Activated naive CD4-positive, alpha-beta T cell treated with anti-CD3 and anti-CD28 coated beads, Interleukin-2, amount 50 U/mL, for 24 hours (primary cell): Measurements from ENCODE around the gene LAGE3.

Source experiments
- H3K27ac Mint-ChIP-seq: one replicate; pipeline ENCODE4 v1.8.0; 2021; ENCODE audit warnings: mild to moderate bottlenecking, mixed read lengths
- H3K27me3 Mint-ChIP-seq: one replicate; pipeline ENCODE4 v1.8.0; 2021; ENCODE audit warnings: mixed read lengths
- H3K36me3 Mint-ChIP-seq: one replicate; pipeline ENCODE4 v1.8.0; 2021; ENCODE audit warnings: mixed read lengths
- H3K4me1 Mint-ChIP-seq: one replicate; pipeline ENCODE4 v1.8.0; 2021; ENCODE audit warnings: mixed read lengths
- H3K4me3 Mint-ChIP-seq: one replicate; pipeline ENCODE4 v1.8.0; 2021; ENCODE audit warnings: mild to moderate bottlenecking, mixed read lengths
- H3K9me3 Mint-ChIP-seq: one replicate; pipeline ENCODE4 v1.8.0; 2021; ENCODE audit warnings: mixed read lengths

LAGE3 gene

DNA sequence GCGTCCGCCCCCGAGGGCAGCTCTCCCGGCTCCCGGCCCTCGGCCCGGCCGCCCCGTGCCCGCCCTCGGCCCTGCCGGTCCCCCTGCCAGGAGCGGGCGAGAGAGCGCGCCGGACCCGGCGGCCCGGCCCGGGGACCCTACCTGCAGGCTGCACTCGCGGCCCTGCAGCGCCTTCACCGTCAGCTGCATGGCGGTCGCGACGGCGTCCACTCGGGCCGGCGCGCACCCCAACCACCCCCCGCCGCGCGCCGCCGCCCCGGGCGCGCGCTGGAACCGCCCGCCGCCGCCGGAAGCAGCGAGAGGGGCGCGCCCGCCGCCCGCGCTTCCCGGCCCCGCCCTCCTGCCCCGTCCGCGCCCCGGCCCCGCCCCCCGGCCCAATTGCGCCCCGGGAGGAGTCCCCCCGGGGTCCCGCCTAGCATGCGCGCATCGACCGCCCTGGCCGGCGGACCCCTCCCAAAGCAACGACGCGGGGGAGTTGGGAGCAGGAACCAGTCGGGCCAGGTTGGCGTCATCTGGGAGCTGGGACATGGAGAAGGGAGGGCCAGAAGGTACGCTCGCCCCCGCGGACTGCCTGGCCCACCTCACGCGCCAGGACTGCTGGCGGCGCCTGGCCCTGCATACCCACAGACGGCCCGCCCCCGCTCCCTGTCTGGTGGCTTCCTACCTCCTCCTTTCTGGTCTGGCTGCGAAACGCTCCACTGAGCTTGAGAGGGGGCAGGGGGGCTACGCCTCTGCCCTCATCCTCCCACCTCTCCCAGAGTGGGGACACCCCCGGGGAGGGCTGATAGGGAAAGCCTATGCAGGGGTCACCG is 7.5 kb upstream of the LAGE3 start, which contains the start of gene UBL4A:
TSS of gene UBL4A (minus strand) at position 220 of the 812 bp plus-strand sequence. CDS start at position 189, 31 bp downstream.
- H3K27me3 Mint-ChIP-seq = no peaks in the 10 kb centered on the region
- H3K9me3 Mint-ChIP-seq = no peaks in the 10 kb centered on the region
- no peaks in the 10 kb centered on the region for H3K36me3 Mint-ChIP-seq
- H3K27ac Mint-ChIP-seq = peak within 1 kb of the TSS; percentile 12
- H3K4me3 Mint-ChIP-seq = peak within 1 kb of the TSS; percentile 73
- H3K4me1 Mint-ChIP-seq = peaks cover 25% of the 10 kb centered on the region

DNA sequence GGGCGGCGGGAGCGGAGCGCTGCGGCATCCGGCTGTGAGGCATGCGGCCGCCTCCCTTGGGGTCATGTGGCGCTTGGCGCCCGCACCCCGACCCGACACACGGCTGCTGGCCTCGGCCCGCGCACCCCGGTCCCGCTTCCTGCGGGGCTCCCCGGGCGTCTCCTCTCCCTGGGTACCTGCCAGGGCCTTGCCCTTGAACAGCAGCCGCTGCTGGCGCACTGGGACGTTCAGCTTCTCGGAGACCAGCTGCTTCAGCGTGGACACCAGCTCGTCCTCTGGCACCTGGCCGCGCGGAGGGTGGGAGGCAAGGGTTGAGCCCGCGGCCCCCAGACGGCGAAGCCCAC is 6.9 kb upstream of the LAGE3 start:
- H3K4me3 Mint-ChIP-seq = no peak overlapping the region
- no peak overlapping the region for H3K27ac Mint-ChIP-seq
- no peaks in the 10 kb centered on the region for H3K9me3 Mint-ChIP-seq

GRCh38 chrX:154485150-154486051 is 6.3 kb upstream of the LAGE3 start:
- Mint-ChIP-seq H3K27ac (no peak overlapping the region), H3K27me3 (no peaks in the 10 kb centered on the region), H3K36me3 (no peaks in the 10 kb centered on the region), H3K4me3 (peak overlapping the region; percentile 73), H3K4me1 (peaks cover 25% of the 10 kb centered on the region), H3K9me3 (no peaks in the 10 kb centered on the region)

More for the DNA sequence above, 6.9 kb upstream of the LAGE3 start:
- H3K27me3 Mint-ChIP-seq = no peaks in the 10 kb centered on the region
- H3K4me1 Mint-ChIP-seq = peaks cover 25% of the 10 kb centered on the region
- no peaks in the 10 kb centered on the region for H3K36me3 Mint-ChIP-seq

GRCh38 chrX:154484255-154485149 is 5.4 kb upstream of the LAGE3 start:
- peaks cover 22% of the 10 kb centered on the region for H3K4me1 Mint-ChIP-seq
- no peak overlapping the region for H3K27ac Mint-ChIP-seq
- no peaks in the 10 kb centered on the region for H3K9me3 Mint-ChIP-seq
- H3K36me3 Mint-ChIP-seq = no peaks in the 10 kb centered on the region
- H3K4me3 Mint-ChIP-seq = peak overlapping the region; percentile 59
- H3K27me3 Mint-ChIP-seq = no peaks in the 10 kb centered on the region

DNA sequence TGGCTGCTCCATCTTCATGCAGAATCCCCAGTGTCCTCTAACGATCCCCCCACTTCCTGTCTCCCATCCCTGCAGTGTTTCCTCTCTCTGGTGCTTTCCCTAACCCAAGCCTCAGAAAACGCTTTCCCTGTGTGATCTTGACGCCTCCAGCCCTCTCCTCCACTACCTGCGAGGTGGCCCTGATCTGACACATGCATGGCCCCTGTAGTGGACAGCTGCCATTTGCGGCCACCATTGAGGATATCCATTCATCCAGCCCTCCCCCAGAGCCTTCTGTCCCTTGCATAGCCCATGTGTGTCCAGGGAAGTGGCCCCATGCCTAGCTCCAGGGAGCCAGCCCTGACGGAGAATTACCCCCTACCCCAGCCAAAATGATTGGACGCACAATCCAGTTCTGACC is 4.2 kb upstream of the LAGE3 start:
- no peaks in the 10 kb centered on the region for H3K36me3 Mint-ChIP-seq
- H3K9me3 Mint-ChIP-seq = no peaks in the 10 kb centered on the region
- H3K4me1 Mint-ChIP-seq = peaks cover 16% of the 10 kb centered on the region
- no peak overlapping the region for H3K4me3 Mint-ChIP-seq
- H3K27me3 Mint-ChIP-seq = no peaks in the 10 kb centered on the region
- no peak overlapping the region for H3K27ac Mint-ChIP-seq

GRCh38 chrX:154482786-154483185 is 3.7 kb upstream of the LAGE3 start:
- no peaks in the 10 kb centered on the region for H3K36me3 Mint-ChIP-seq
- H3K27ac Mint-ChIP-seq = no peak overlapping the region
- H3K4me1 Mint-ChIP-seq = peaks cover 11% of the 10 kb centered on the region

GRCh38 chrX:154481911-154482601 is 3.0 kb upstream of the LAGE3 start:
- Mint-ChIP-seq H3K36me3 (no peaks in the 10 kb centered on the region), H3K27ac (no peak overlapping the region), H3K27me3 (no peaks in the 10 kb centered on the region), H3K4me3 (peak overlapping the region; percentile 15), H3K9me3 (no peaks in the 10 kb centered on the region), H3K4me1 (peaks cover 16% of the 10 kb centered on the region)

More at GRCh38 chrX:154482786-154483185, 3.7 kb upstream of the LAGE3 start:
- Mint-ChIP-seq H3K9me3 (no peaks in the 10 kb centered on the region), H3K27me3 (no peaks in the 10 kb centered on the region), H3K4me3 (no peak overlapping the region)

- Mint-ChIP-seq H3K27ac (peak overlapping the region; percentile 38), H3K36me3 (no peaks in the 10 kb centered on the region), H3K27me3 (no peaks in the 10 kb centered on the region), H3K4me1 (peaks cover 25% of the 10 kb centered on the region), H3K9me3 (no peaks in the 10 kb centered on the region), H3K4me3 (no peak overlapping the region)
These were observed 2.1 kb upstream of the LAGE3 start for GRCh38 chrX:154481195-154481594.

DNA sequence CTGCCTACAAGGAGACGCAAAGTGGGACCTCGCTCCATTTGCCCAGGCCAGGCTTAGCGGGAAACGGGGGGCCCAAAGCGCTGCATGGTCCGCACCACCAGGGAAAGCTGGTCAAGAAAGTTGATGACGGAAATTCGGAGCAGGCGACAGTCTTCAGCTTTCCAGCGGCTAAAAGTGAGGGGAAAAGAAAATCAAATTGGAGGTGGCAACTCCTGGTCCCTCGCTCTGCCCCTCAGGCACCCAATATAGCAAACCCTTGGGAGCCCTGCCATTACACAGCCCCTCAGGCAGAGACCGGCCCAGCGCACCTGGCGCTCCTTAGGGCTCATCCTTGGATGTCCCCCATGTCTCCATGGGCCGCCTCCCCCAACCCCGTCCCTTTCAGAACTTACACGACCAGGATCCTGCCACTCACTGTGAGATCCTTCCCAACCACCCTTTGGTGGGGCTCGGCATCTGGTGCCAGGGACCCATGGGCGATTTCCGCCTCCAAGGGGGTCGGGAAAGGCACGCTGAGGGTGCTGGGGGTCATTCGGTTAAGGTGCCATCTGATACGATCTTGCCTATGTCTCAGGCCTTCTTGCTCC is 1.1 kb downstream of the LAGE3 start:
- Mint-ChIP-seq H3K9me3 (no peaks in the 10 kb centered on the region), H3K36me3 (no peaks in the 10 kb centered on the region), H3K4me3 (peak overlapping the region; percentile 84), H3K4me1 (peaks cover 29% of the 10 kb centered on the region), H3K27ac (peak overlapping the region; percentile 35), H3K27me3 (no peaks in the 10 kb centered on the region)

GRCh38 chrX:154476821-154477220 is 2.3 kb downstream of the LAGE3 start:
- Mint-ChIP-seq H3K36me3 (no peaks in the 10 kb centered on the region), H3K4me3 (peak overlapping the region; percentile 15), H3K27ac (no peak overlapping the region), H3K27me3 (no peaks in the 10 kb centered on the region), H3K9me3 (no peaks in the 10 kb centered on the region), H3K4me1 (peaks cover 25% of the 10 kb centered on the region)

DNA sequence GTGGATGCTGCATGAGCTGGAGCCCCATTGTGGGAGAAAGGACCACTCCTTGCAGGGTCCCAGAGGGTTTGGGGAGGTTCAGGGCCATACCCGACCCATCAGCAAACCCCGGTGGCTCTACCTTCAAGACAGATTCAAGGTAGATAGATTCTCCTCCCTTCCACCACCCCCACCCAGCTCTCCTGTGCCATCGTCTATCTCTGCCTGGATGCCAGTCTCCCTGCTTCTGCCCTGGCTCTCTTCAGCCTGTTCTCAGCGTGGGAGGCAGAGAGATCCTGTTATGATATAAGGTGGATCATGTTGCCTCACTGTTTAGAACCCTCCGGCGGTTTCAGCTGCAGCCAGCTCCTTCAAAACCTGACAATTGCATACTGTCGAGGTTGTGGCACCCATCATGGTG is 5.4 kb downstream of the LAGE3 start:
- no peaks in the 10 kb centered on the region for H3K9me3 Mint-ChIP-seq
- H3K27me3 Mint-ChIP-seq = no peaks in the 10 kb centered on the region
- no peaks in the 10 kb centered on the region for H3K36me3 Mint-ChIP-seq
- H3K4me3 Mint-ChIP-seq = no peak overlapping the region
- H3K4me1 Mint-ChIP-seq = peaks cover 21% of the 10 kb centered on the region
- peak overlapping the region; percentile 72 for H3K27ac Mint-ChIP-seq

DNA sequence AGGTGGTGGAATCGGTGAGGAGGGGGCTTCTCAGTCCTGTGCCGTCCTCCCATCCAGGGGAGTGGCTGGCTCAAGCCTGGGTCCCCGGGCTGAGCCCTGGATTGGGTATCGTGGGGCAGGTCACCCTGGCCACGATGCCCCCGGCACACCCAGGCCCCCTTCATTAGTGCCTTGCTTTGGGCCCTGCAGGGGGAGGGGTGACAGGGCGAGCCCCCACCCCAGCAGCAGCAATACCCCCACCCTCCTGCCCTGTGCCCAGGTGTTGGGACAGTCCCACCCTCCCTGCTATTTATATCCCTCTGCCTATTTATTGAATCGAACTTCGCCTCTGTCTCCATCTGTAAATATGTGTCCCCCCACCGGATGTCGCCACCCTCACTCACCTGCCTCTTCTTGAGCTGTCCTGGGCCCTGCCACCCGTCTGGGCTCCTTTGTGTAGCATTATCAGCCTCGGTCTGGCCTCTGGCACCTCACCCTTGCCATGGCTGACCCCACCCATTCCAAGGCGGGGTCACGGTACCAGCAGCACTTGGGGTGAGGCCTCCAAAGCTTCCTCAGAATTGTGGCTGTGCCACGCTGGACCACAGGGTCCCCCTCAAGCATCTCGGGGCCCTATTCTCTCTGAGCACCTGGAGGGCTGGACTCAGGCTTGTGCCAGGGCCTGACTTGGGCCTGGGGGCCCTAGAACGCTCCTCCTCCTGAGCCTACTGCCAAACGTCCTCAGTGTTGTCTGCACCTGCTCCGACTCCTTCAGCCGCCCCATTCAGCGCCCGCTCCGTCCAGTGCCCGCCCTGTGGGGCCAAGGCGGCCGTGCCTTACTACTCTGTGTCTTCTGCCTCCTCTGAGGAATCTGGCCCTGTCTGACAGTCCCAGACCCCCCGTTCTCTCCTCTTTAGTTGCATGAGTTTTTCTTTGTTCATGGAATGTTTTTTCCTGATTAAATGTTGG is 6.1 kb downstream of the LAGE3 start:
- Mint-ChIP-seq H3K4me3 (no peak overlapping the region), H3K4me1 (peaks cover 21% of the 10 kb centered on the region), H3K9me3 (no peaks in the 10 kb centered on the region), H3K27ac (no peak overlapping the region), H3K27me3 (no peaks in the 10 kb centered on the region), H3K36me3 (no peaks in the 10 kb centered on the region)

- Mint-ChIP-seq H3K27ac (no peak overlapping the region), H3K27me3 (no peaks in the 10 kb centered on the region), H3K4me1 (peaks cover 13% of the 10 kb centered on the region), H3K36me3 (no peaks in the 10 kb centered on the region), H3K4me3 (no peak overlapping the region), H3K9me3 (no peaks in the 10 kb centered on the region)
These were observed 7.0 kb downstream of the LAGE3 start for GRCh38 chrX:154471839-154472684.
